ENCODE results near the gene SNRK. TPM values are rescaled to one million over a fixed set of nuclear protein-coding genes. Genes with fewer than 3 reads are reported as not detected.

Gene SNRK
- 20.5 and 26.5 TPM in 2 replicates for total RNA-seq (2014; rRNA removed; shearing (Covaris generic); ENCODE audit: low replicate concordance)

- peak within 1 kb of the TSS; percentile 88 for H3K4me3 ChIP-seq (ENCODE audit: low read length)
Observed at GRCh38 chr3:43286115-43286840, at the start of gene SNRK. Gene SNRK (plus strand): TSS chr3:43286540. CDS start chr3:43303204, 16,664 bp downstream.

GRCh38 chr3:43238801-43239200, 47.5 kb upstream of the SNRK start:
- Histone ChIP-seq H3K27me3 (ENCODE audit: low read length) (peaks cover 4% of the 10 kb centered on the region; the same call in 1 of the 2 replicates), H3K9me2 (replicated peaks; ENCODE audit: insufficient read depth, low read length) (no peaks in the 10 kb centered on the region), H3K9ac (ENCODE audit: low read length) (no peak overlapping the region), H3K36me3 (ENCODE audit: insufficient read depth, low read length) (no peaks in the 10 kb centered on the region), H4K20me1 (ENCODE audit: insufficient read depth, low read depth, low read length) (no peaks in the 10 kb centered on the region), H3K27ac (ENCODE audit: low read length) (no peak overlapping the region), H3K9me3 (ENCODE audit: low read length) (no peaks in the 10 kb centered on the region), H3K4me3 (ENCODE audit: low read length) (no peak overlapping the region), H3K79me2 (ENCODE audit: low read length) (no peaks in the 10 kb centered on the region), H3K4me1 (ENCODE audit: low read length) (no peaks in the 10 kb centered on the region), H3K4me2 (ENCODE audit: low read depth, low read length, poor library complexity, severe bottlenecking) (no peak overlapping the region), H2AFZ (ENCODE audit: low read length) (no peak overlapping the region)
- no peak for DNase-seq

More at GRCh38 chr3:43286115-43286840, at the start of gene SNRK:
- Histone ChIP-seq H3K27me3 (ENCODE audit: low read length) (no peaks in the 10 kb centered on the region), H3K79me2 (ENCODE audit: low read length) (peaks cover 44% of the 10 kb centered on the region), H3K9me2 (replicated peaks; ENCODE audit: insufficient read depth, low read length) (no peaks in the 10 kb centered on the region), H2AFZ (ENCODE audit: low read length) (peak within 1 kb of the TSS; percentile 97), H3K27ac (ENCODE audit: low read length) (no peak within 1 kb of the TSS), H4K20me1 (ENCODE audit: insufficient read depth, low read depth, low read length) (peaks cover 20% of the 10 kb centered on the region), H3K4me2 (ENCODE audit: low read depth, low read length, poor library complexity, severe bottlenecking) (peak within 1 kb of the TSS; percentile 90), H3K9me3 (ENCODE audit: low read length) (no peaks in the 10 kb centered on the region), H3K36me3 (ENCODE audit: insufficient read depth, low read length) (no peaks in the 10 kb centered on the region), H3K4me1 (ENCODE audit: low read length) (peaks cover 51% of the 10 kb centered on the region), H3K9ac (ENCODE audit: low read length) (peak within 1 kb of the TSS; percentile 83)
- peak; percentile 94 for DNase-seq

- no peak overlapping the region for H3K27ac ChIP-seq (ENCODE audit: low read length)
- H3K36me3 ChIP-seq (ENCODE audit: insufficient read depth, low read length) = no peaks in the 10 kb centered on the region
- H3K9me2 ChIP-seq (replicated peaks; ENCODE audit: insufficient read depth, low read length) = no peaks in the 10 kb centered on the region
- H3K9me3 ChIP-seq (ENCODE audit: low read length) = no peaks in the 10 kb centered on the region
- no peak overlapping the region for H2AFZ ChIP-seq (ENCODE audit: low read length)
- H3K4me3 ChIP-seq (ENCODE audit: low read length) = no peak overlapping the region
- H3K79me2 ChIP-seq (ENCODE audit: low read length) = no peaks in the 10 kb centered on the region
- H4K20me1 ChIP-seq (ENCODE audit: insufficient read depth, low read depth, low read length) = no peaks in the 10 kb centered on the region
- peaks cover 4% of the 10 kb centered on the region; the same call in 1 of the 2 replicates for H3K27me3 ChIP-seq (ENCODE audit: low read length)
- no peak overlapping the region for H3K9ac ChIP-seq (ENCODE audit: low read length)
- H3K4me1 ChIP-seq (ENCODE audit: low read length) = no peaks in the 10 kb centered on the region
- DNase-seq = no peak
- H3K4me2 ChIP-seq (ENCODE audit: low read depth, low read length, poor library complexity, severe bottlenecking) = no peak overlapping the region
Observed at GRCh38 chr3:43239755-43240154, 46.6 kb upstream of the SNRK start.

GRCh38 chr3:43243590-43244587, 42.5 kb upstream of the SNRK start:
- Histone ChIP-seq H3K36me3 (ENCODE audit: insufficient read depth, low read length) (no peaks in the 10 kb centered on the region), H2AFZ (ENCODE audit: low read length) (no peak overlapping the region), H3K9ac (ENCODE audit: low read length) (no peak overlapping the region), H3K4me3 (ENCODE audit: low read length) (no peak overlapping the region), H3K9me3 (ENCODE audit: low read length) (no peaks in the 10 kb centered on the region), H3K9me2 (replicated peaks; ENCODE audit: insufficient read depth, low read length) (no peaks in the 10 kb centered on the region), H3K27me3 (ENCODE audit: low read length) (peaks cover 4% of the 10 kb centered on the region; the same call in 1 of the 2 replicates), H3K4me2 (ENCODE audit: low read depth, low read length, poor library complexity, severe bottlenecking) (no peak overlapping the region), H3K4me1 (ENCODE audit: low read length) (peaks cover 7% of the 10 kb centered on the region), H3K27ac (ENCODE audit: low read length) (no peak overlapping the region), H3K79me2 (ENCODE audit: low read length) (no peaks in the 10 kb centered on the region), H4K20me1 (ENCODE audit: insufficient read depth, low read depth, low read length) (no peaks in the 10 kb centered on the region)
- DNase-seq = no peak

GRCh38 chr3:43244694-43245093, 41.6 kb upstream of the SNRK start:
- Histone ChIP-seq H3K27me3 (ENCODE audit: low read length) (peaks cover 4% of the 10 kb centered on the region; the same call in 1 of the 2 replicates), H3K4me2 (ENCODE audit: low read depth, low read length, poor library complexity, severe bottlenecking) (no peak overlapping the region), H3K9me2 (replicated peaks; ENCODE audit: insufficient read depth, low read length) (no peaks in the 10 kb centered on the region), H3K4me1 (ENCODE audit: low read length) (peaks cover 12% of the 10 kb centered on the region), H3K36me3 (ENCODE audit: insufficient read depth, low read length) (no peaks in the 10 kb centered on the region), H4K20me1 (ENCODE audit: insufficient read depth, low read depth, low read length) (no peaks in the 10 kb centered on the region), H3K79me2 (ENCODE audit: low read length) (no peaks in the 10 kb centered on the region), H3K9me3 (ENCODE audit: low read length) (no peaks in the 10 kb centered on the region), H3K4me3 (ENCODE audit: low read length) (no peak overlapping the region), H2AFZ (ENCODE audit: low read length) (no peak overlapping the region), H3K27ac (ENCODE audit: low read length) (no peak overlapping the region), H3K9ac (ENCODE audit: low read length) (no peak overlapping the region)
- DNase-seq = no peak

- Histone ChIP-seq H3K9ac (ENCODE audit: low read length) (no peak overlapping the region), H3K79me2 (ENCODE audit: low read length) (no peaks in the 10 kb centered on the region), H3K4me1 (ENCODE audit: low read length) (peaks cover 12% of the 10 kb centered on the region), H3K4me3 (ENCODE audit: low read length) (no peak overlapping the region), H2AFZ (ENCODE audit: low read length) (no peak overlapping the region), H3K36me3 (ENCODE audit: insufficient read depth, low read length) (no peaks in the 10 kb centered on the region), H3K9me2 (replicated peaks; ENCODE audit: insufficient read depth, low read length) (no peaks in the 10 kb centered on the region), H3K27me3 (ENCODE audit: low read length) (peaks cover 4% of the 10 kb centered on the region; the same call in 1 of the 2 replicates), H4K20me1 (ENCODE audit: insufficient read depth, low read depth, low read length) (no peaks in the 10 kb centered on the region), H3K27ac (ENCODE audit: low read length) (no peak overlapping the region), H3K4me2 (ENCODE audit: low read depth, low read length, poor library complexity, severe bottlenecking) (no peak overlapping the region), H3K9me3 (ENCODE audit: low read length) (no peaks in the 10 kb centered on the region)
- DNase-seq = no peak
Observed at GRCh38 chr3:43246976-43247375, 39.4 kb upstream of the SNRK start.

- Histone ChIP-seq H3K27me3 (ENCODE audit: low read length) (peaks cover 1% of the 10 kb centered on the region; the same call in 1 of the 2 replicates), H2AFZ (ENCODE audit: low read length) (no peak overlapping the region), H3K9me3 (ENCODE audit: low read length) (no peaks in the 10 kb centered on the region), H4K20me1 (ENCODE audit: insufficient read depth, low read depth, low read length) (no peaks in the 10 kb centered on the region), H3K79me2 (ENCODE audit: low read length) (no peaks in the 10 kb centered on the region), H3K4me3 (ENCODE audit: low read length) (no peak overlapping the region), H3K9ac (ENCODE audit: low read length) (no peak overlapping the region), H3K4me2 (ENCODE audit: low read depth, low read length, poor library complexity, severe bottlenecking) (no peak overlapping the region), H3K27ac (ENCODE audit: low read length) (no peak overlapping the region), H3K4me1 (ENCODE audit: low read length) (peaks cover 12% of the 10 kb centered on the region), H3K36me3 (ENCODE audit: insufficient read depth, low read length) (no peaks in the 10 kb centered on the region), H3K9me2 (replicated peaks; ENCODE audit: insufficient read depth, low read length) (no peaks in the 10 kb centered on the region)
- DNase-seq = no peak
Observed at GRCh38 chr3:43247561-43248184, 38.7 kb upstream of the SNRK start.

Data from Karpas-422 (cell line).